22Rv1 (cell line): Measurements from ENCODE around the gene ONECUT1.

ENCODE experiments used
- ZFX ChIP-seq: fragments of 450-650 bp; IDR thresholded peaks from 2 replicates; pipeline ENCODE4 v1.6.1; 2017; ENCODE audit warnings: antibody characterized with exemption, borderline replicate concordance
- TF ChIP-seq, protein P1 (sequence below): fragments of 450-650 bp; IDR thresholded peaks from 2 replicates; pipeline ENCODE4 v1.5.1; 2017; ENCODE audit warnings: mild to moderate bottlenecking

DNA sequence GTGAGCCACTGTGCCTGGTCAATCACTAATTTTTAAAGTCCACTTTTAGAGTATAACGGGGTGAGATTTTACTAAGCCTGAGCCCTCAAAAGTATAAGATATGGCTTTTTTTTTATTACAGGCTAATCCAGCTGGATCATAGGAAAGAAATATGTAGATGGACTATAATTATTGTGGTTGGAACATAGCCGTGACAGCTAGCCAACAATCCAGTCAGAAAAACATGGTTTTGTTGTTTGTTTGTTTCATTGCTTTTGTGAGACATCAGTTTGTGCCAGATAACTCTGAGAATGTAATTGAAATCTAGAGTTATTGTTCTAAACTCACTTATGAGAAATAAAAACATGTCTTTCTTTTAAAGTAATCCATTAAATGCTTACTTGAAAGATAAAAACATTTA, 73.6 kb downstream of the ONECUT1 start:
- TF ChIP-seq, protein P1, sequence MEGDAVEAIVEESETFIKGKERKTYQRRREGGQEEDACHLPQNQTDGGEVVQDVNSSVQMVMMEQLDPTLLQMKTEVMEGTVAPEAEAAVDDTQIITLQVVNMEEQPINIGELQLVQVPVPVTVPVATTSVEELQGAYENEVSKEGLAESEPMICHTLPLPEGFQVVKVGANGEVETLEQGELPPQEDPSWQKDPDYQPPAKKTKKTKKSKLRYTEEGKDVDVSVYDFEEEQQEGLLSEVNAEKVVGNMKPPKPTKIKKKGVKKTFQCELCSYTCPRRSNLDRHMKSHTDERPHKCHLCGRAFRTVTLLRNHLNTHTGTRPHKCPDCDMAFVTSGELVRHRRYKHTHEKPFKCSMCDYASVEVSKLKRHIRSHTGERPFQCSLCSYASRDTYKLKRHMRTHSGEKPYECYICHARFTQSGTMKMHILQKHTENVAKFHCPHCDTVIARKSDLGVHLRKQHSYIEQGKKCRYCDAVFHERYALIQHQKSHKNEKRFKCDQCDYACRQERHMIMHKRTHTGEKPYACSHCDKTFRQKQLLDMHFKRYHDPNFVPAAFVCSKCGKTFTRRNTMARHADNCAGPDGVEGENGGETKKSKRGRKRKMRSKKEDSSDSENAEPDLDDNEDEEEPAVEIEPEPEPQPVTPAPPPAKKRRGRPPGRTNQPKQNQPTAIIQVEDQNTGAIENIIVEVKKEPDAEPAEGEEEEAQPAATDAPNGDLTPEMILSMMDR: no peak
- no peak for TF ChIP-seq ZFX
